ENCODE measurements around the gene FCER2. TPM values are rescaled to one million over a fixed set of nuclear protein-coding genes. Genes with fewer than 3 reads are reported as not detected.

The FCER2 gene
- total RNA-seq, 1 experiment from 2014 or later, result not detected

- Histone ChIP-seq H3K4me3 (ENCODE audit: insufficient read depth, low read depth, low read length) (no peak overlapping the region), H3K36me3 (replicated peaks; ENCODE audit: control insufficient read depth, insufficient read depth, low read length) (no peaks in the 10 kb centered on the region), H3K27me3 (ENCODE audit: control insufficient read depth, insufficient read depth, low read length) (peaks cover 2% of the 10 kb centered on the region; the same call in 1 of the 2 replicates)
- DNase-seq, result no peak
Measured at GRCh38 chr19:7739801-7740681, 38.1 kb upstream of the FCER2 start.

- Histone ChIP-seq H3K27me3 (ENCODE audit: control insufficient read depth, insufficient read depth, low read length) (peaks cover 3% of the 10 kb centered on the region; the same call in 1 of the 2 replicates), H3K4me3 (ENCODE audit: insufficient read depth, low read depth, low read length) (no peak overlapping the region), H3K36me3 (replicated peaks; ENCODE audit: control insufficient read depth, insufficient read depth, low read length) (no peaks in the 10 kb centered on the region)
- no peak for DNase-seq
Measured at GRCh38 chr19:7739211-7739755, 37.4 kb upstream of the FCER2 start.

DNA sequence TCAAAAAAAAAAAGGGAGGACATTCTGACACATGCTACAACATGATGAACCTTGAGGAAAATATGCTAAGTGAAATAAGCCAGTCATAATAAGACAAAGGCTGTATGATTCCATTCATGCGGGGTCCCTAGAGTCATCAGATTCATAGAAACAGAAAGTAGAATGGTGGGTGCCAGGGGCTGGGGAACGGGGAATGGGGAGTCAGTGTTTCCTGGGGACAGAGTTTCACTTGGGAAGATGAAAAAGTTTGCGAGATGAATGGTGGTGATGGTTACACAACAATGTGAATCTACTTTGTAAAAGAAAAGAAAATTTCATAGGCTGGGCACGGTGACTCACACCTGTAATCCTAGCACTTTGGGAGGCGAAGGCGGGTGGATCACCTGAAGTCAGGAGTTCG lies 36.1 kb upstream of the FCER2 start:
- Histone ChIP-seq H3K36me3 (replicated peaks; ENCODE audit: control insufficient read depth, insufficient read depth, low read length) (no peaks in the 10 kb centered on the region), H3K27me3 (ENCODE audit: control insufficient read depth, insufficient read depth, low read length) (peaks cover 2% of the 10 kb centered on the region; the same call in 1 of the 2 replicates), H3K4me3 (ENCODE audit: insufficient read depth, low read depth, low read length) (no peak overlapping the region)
- no peak for DNase-seq

GRCh38 chr19:7737215-7737614 lies 35.3 kb upstream of the FCER2 start:
- no peak for DNase-seq
- Histone ChIP-seq H3K27me3 (ENCODE audit: control insufficient read depth, insufficient read depth, low read length) (peaks cover 3% of the 10 kb centered on the region; the same call in 1 of the 2 replicates), H3K4me3 (ENCODE audit: insufficient read depth, low read depth, low read length) (no peak overlapping the region), H3K36me3 (replicated peaks; ENCODE audit: control insufficient read depth, insufficient read depth, low read length) (no peaks in the 10 kb centered on the region)

GRCh38 chr19:7736148-7736547 lies 34.2 kb upstream of the FCER2 start:
- Histone ChIP-seq H3K4me3 (ENCODE audit: insufficient read depth, low read depth, low read length) (no peak overlapping the region), H3K27me3 (ENCODE audit: control insufficient read depth, insufficient read depth, low read length) (peaks cover 12% of the 10 kb centered on the region), H3K36me3 (replicated peaks; ENCODE audit: control insufficient read depth, insufficient read depth, low read length) (no peaks in the 10 kb centered on the region)
- no peak for DNase-seq

- Histone ChIP-seq H3K27me3 (ENCODE audit: control insufficient read depth, insufficient read depth, low read length) (peaks cover 29% of the 10 kb centered on the region), H3K36me3 (replicated peaks; ENCODE audit: control insufficient read depth, insufficient read depth, low read length) (no peaks in the 10 kb centered on the region), H3K4me3 (ENCODE audit: insufficient read depth, low read depth, low read length) (no peak overlapping the region)
- DNase-seq, result no peak
Measured at GRCh38 chr19:7734220-7735203, 32.6 kb upstream of the FCER2 start.

DNA sequence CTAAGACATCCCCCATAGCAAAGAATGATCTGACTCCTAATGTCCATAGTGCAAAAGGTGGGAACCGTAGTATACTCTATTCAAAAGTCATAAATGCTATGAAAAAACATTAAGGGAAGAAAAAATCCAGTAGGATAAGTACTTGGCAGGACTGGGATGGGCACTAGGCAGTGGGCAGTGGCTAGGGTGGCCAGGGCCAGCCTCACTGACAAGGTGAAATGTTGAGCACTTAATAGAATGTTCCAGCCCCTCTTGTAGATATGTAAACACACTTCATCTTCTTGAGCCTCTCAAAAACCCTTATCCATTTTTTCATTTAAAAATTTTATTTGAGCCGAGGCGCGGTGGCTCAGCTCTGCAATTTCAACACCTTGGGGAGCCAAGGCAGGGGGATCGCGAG lies 31.4 kb upstream of the FCER2 start:
- Histone ChIP-seq H3K4me3 (ENCODE audit: insufficient read depth, low read depth, low read length) (no peak overlapping the region), H3K27me3 (ENCODE audit: control insufficient read depth, insufficient read depth, low read length) (peaks cover 36% of the 10 kb centered on the region), H3K36me3 (replicated peaks; ENCODE audit: control insufficient read depth, insufficient read depth, low read length) (no peaks in the 10 kb centered on the region)
- no peak for DNase-seq

- Histone ChIP-seq H3K27me3 (ENCODE audit: control insufficient read depth, insufficient read depth, low read length) (peaks cover 39% of the 10 kb centered on the region), H3K36me3 (replicated peaks; ENCODE audit: control insufficient read depth, insufficient read depth, low read length) (no peaks in the 10 kb centered on the region), H3K4me3 (ENCODE audit: insufficient read depth, low read depth, low read length) (no peak within 1 kb of the TSS)
- DNase-seq, result no peak
Measured at GRCh38 chr19:7732045-7732444, 30.1 kb upstream of the FCER2 start, which contains the start of gene CLEC4G. Gene CLEC4G (minus strand): TSS chr19:7732110. CDS start chr19:7732102, 8 bp downstream.

DNA sequence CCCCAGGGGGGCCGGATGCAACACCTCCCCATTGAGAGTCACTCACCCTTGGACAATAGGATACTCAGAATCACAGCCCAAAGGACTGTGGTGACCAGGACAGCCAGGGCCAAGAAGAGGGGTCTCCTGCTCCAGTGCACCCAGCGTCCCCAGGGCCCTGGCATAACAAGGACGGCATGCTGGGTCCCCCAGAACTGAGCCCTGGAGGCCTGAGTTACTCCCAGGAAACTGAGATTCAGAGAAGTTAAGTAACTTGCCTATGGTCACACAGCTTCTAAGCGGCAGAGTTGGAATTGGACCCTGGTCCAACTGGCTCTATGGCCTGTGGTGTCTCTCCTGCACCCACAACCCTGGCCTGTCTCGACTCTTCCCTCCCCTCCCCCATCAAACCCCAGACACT lies 29.7 kb upstream of the FCER2 start:
- H3K27me3 ChIP-seq (ENCODE audit: control insufficient read depth, insufficient read depth, low read length), result peaks cover 39% of the 10 kb centered on the region
- DNase-seq, result no peak
- H3K4me3 ChIP-seq (ENCODE audit: insufficient read depth, low read depth, low read length), result no peak overlapping the region
- no peaks in the 10 kb centered on the region for H3K36me3 ChIP-seq (replicated peaks; ENCODE audit: control insufficient read depth, insufficient read depth, low read length)

GRCh38 chr19:7731218-7731595 lies 29.3 kb upstream of the FCER2 start:
- H3K27me3 ChIP-seq (ENCODE audit: control insufficient read depth, insufficient read depth, low read length), result peaks cover 39% of the 10 kb centered on the region
- DNase-seq, result no peak
- H3K4me3 ChIP-seq (ENCODE audit: insufficient read depth, low read depth, low read length), result no peak overlapping the region
- H3K36me3 ChIP-seq (replicated peaks; ENCODE audit: control insufficient read depth, insufficient read depth, low read length), result no peaks in the 10 kb centered on the region

GRCh38 chr19:7730286-7731217 lies 28.6 kb upstream of the FCER2 start:
- H3K36me3 ChIP-seq (replicated peaks; ENCODE audit: control insufficient read depth, insufficient read depth, low read length), result no peaks in the 10 kb centered on the region
- peak; percentile 84 for DNase-seq
- peak overlapping the region; percentile 32; the same call in 1 of the 2 replicates for H3K4me3 ChIP-seq (ENCODE audit: insufficient read depth, low read depth, low read length)
- H3K27me3 ChIP-seq (ENCODE audit: control insufficient read depth, insufficient read depth, low read length), result peaks cover 39% of the 10 kb centered on the region

GRCh38 chr19:7729831-7730285 lies 27.9 kb upstream of the FCER2 start:
- H3K36me3 ChIP-seq (replicated peaks; ENCODE audit: control insufficient read depth, insufficient read depth, low read length), result no peaks in the 10 kb centered on the region
- peaks cover 37% of the 10 kb centered on the region for H3K27me3 ChIP-seq (ENCODE audit: control insufficient read depth, insufficient read depth, low read length)
- DNase-seq, result peak; percentile 95
- H3K4me3 ChIP-seq (ENCODE audit: insufficient read depth, low read depth, low read length), result peak overlapping the region; percentile 32; the same call in 1 of the 2 replicates

DNA sequence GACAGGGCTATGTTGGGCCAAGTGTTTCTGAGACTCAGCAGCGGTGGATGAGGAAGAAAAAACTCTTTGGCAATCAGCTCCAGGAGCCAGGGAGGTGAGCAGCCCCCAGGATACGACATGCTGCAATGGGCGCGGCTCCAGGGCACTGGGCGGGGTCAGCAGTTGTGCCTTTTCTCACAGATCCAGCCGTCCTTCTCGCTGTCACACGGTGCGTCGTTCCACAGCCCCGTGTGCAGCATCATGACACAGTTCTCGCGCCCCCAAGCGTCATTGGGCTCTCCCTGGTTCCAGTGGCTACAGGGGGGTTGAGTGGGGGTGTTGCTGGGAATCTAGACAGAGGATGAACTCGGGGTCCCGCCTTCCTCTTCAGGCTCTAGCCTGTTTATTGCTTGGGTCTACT lies 27.3 kb upstream of the FCER2 start:
- H3K4me3 ChIP-seq (ENCODE audit: insufficient read depth, low read depth, low read length), result no peak overlapping the region
- no peaks in the 10 kb centered on the region for H3K36me3 ChIP-seq (replicated peaks; ENCODE audit: control insufficient read depth, insufficient read depth, low read length)
- H3K27me3 ChIP-seq (ENCODE audit: control insufficient read depth, insufficient read depth, low read length), result peaks cover 37% of the 10 kb centered on the region
- DNase-seq, result peak; percentile 77

Data from H7 (cell line).